ENCODE measurements around the gene DNAJC28.

DNA sequence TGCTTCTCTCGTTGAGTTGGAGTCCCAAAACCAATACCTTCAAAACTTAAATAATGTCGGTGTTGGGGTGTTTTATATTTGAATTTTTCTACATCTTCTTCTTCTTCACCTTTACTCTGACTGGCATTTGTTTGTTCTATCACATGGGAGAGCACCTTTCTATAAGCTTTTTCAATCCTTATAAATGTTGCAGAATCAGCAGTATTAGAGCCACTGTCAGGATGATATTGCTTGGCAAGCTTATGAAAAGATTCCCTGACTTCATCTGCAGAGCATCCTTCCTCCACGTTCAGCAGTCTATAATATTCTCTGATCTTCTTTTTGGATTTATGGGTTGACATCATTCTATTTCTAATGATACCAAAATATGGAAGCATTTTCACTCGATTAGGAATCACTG lies 2.6 kb downstream of the DNAJC28 start:
- TF ChIP-seq, protein P1, sequence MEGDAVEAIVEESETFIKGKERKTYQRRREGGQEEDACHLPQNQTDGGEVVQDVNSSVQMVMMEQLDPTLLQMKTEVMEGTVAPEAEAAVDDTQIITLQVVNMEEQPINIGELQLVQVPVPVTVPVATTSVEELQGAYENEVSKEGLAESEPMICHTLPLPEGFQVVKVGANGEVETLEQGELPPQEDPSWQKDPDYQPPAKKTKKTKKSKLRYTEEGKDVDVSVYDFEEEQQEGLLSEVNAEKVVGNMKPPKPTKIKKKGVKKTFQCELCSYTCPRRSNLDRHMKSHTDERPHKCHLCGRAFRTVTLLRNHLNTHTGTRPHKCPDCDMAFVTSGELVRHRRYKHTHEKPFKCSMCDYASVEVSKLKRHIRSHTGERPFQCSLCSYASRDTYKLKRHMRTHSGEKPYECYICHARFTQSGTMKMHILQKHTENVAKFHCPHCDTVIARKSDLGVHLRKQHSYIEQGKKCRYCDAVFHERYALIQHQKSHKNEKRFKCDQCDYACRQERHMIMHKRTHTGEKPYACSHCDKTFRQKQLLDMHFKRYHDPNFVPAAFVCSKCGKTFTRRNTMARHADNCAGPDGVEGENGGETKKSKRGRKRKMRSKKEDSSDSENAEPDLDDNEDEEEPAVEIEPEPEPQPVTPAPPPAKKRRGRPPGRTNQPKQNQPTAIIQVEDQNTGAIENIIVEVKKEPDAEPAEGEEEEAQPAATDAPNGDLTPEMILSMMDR (IDR thresholded peaks at IDR 0.05; ENCODE audit: low read depth, low read length, missing input control), result no peak
- TF ChIP-seq EGR1 (IDR thresholded peaks at IDR 0.05; ENCODE audit: low read depth in 2 of 2) (no peak), RXRA (IDR thresholded peaks at IDR 0.05) (no peak)
- TF ChIP-seq, protein P2, sequence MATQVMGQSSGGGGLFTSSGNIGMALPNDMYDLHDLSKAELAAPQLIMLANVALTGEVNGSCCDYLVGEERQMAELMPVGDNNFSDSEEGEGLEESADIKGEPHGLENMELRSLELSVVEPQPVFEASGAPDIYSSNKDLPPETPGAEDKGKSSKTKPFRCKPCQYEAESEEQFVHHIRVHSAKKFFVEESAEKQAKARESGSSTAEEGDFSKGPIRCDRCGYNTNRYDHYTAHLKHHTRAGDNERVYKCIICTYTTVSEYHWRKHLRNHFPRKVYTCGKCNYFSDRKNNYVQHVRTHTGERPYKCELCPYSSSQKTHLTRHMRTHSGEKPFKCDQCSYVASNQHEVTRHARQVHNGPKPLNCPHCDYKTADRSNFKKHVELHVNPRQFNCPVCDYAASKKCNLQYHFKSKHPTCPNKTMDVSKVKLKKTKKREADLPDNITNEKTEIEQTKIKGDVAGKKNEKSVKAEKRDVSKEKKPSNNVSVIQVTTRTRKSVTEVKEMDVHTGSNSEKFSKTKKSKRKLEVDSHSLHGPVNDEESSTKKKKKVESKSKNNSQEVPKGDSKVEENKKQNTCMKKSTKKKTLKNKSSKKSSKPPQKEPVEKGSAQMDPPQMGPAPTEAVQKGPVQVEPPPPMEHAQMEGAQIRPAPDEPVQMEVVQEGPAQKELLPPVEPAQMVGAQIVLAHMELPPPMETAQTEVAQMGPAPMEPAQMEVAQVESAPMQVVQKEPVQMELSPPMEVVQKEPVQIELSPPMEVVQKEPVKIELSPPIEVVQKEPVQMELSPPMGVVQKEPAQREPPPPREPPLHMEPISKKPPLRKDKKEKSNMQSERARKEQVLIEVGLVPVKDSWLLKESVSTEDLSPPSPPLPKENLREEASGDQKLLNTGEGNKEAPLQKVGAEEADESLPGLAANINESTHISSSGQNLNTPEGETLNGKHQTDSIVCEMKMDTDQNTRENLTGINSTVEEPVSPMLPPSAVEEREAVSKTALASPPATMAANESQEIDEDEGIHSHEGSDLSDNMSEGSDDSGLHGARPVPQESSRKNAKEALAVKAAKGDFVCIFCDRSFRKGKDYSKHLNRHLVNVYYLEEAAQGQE (IDR thresholded peaks at IDR 0.05), result no peak
